ENCODE data around the gene SLIT1. TPM values are rescaled to one million over a fixed set of nuclear protein-coding genes. Genes with fewer than 3 reads are reported as not detected.

Gene SLIT1
- total RNA-seq, 1 donor from 2014 or later = 0.49 TPM

DNA sequence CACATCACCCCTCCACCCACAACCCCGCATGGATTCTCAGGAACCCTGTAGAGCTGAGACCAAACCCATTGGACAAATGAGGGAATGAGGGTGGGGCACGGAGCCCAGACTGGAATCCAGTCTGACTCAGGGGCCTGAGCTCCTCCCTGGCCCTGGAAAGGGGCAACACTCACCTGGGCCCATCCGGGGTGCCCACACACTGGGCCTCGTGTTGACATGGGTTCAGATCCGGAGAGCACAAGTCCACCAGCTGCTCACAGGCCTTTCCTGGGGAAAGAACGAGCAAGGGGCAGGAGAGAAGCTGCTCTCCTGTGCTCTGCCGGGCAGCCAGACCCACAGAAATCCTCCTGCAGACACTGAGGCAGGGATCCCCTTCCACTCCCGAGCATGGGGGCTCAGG, 172.2 kb downstream of the SLIT1 start:
- no peak for DNase-seq (ENCODE audit: extremely low spot score in 2 of 2)
- H3K9me3 ChIP-seq = no peaks in the 10 kb centered on the region
- no peaks in the 10 kb centered on the region for H3K4me1 ChIP-seq
- no peak overlapping the region for H3K27ac ChIP-seq
- H3K27me3 ChIP-seq = no peaks in the 10 kb centered on the region
- TF ChIP-seq POLR2A (IDR thresholded peaks at IDR 0.05) (no peak), POLR2AphosphoS5 (IDR thresholded peaks at IDR 0.05; ENCODE audit: insufficient read depth in 1 of 2, low read depth in 1 of 2) (no peak)
- TF ChIP-seq, protein P1, sequence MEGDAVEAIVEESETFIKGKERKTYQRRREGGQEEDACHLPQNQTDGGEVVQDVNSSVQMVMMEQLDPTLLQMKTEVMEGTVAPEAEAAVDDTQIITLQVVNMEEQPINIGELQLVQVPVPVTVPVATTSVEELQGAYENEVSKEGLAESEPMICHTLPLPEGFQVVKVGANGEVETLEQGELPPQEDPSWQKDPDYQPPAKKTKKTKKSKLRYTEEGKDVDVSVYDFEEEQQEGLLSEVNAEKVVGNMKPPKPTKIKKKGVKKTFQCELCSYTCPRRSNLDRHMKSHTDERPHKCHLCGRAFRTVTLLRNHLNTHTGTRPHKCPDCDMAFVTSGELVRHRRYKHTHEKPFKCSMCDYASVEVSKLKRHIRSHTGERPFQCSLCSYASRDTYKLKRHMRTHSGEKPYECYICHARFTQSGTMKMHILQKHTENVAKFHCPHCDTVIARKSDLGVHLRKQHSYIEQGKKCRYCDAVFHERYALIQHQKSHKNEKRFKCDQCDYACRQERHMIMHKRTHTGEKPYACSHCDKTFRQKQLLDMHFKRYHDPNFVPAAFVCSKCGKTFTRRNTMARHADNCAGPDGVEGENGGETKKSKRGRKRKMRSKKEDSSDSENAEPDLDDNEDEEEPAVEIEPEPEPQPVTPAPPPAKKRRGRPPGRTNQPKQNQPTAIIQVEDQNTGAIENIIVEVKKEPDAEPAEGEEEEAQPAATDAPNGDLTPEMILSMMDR (IDR thresholded peaks at IDR 0.05) = no peak
- no peak overlapping the region for H3K4me3 ChIP-seq
- H3K36me3 ChIP-seq = no peaks in the 10 kb centered on the region
- intact Hi-C loops (cut with DNase I) = no loop called here

DNA sequence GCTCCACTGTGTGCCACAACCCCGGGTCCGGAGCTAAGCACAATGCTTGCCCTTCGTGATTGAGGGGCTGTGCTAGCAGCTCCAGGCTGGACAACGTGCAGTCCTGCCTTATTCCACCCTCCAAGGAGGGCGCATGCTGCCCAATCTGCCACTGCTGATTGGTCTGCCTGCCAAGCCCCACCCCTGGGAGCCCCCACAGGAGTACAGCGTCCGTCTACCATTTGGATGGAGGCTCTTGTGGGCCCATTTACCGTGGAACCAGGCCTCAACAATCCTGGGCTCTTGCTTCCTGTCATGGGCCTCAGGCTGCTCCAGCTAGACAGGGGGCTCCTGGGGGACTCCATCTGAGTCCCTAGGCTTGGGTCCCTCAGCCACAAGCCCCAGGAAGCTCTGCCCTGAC, 173.3 kb downstream of the SLIT1 start:
- intact Hi-C loops (cut with DNase I) = no loop called here
- Histone ChIP-seq H3K9me3 (no peaks in the 10 kb centered on the region), H3K27me3 (no peaks in the 10 kb centered on the region), H3K4me1 (no peaks in the 10 kb centered on the region), H3K36me3 (no peaks in the 10 kb centered on the region), H3K27ac (no peak overlapping the region), H3K4me3 (no peak overlapping the region)
- TF ChIP-seq, protein P1 (IDR thresholded peaks at IDR 0.05) = no peak
- TF ChIP-seq POLR2AphosphoS5 (IDR thresholded peaks at IDR 0.05; ENCODE audit: insufficient read depth in 1 of 2, low read depth in 1 of 2) (no peak), POLR2A (IDR thresholded peaks at IDR 0.05) (no peak)
- DNase-seq (ENCODE audit: extremely low spot score in 2 of 2) = no peak

DNA sequence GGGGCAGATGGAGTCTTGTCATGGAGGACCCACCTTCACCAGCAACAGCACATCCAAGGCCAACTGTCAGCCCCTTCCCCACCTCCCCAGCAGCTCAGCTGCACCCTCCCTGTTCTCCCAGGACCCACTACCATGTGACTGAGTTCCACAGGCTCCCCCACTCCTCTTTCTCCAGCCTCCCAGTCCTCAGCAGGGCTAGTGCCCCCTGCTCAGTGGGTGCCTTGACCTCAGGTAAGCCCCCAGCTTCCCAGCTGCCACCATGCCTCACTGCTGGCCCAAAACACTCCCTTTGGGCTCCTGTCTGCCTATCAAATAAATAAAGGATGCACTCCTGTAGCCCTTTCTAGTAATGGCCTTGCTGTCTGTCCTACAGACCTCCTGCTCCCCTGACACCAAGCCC, 174.4 kb downstream of the SLIT1 start:
- Histone ChIP-seq H3K27ac (no peak overlapping the region), H3K4me1 (no peaks in the 10 kb centered on the region), H3K27me3 (no peaks in the 10 kb centered on the region), H3K36me3 (no peaks in the 10 kb centered on the region), H3K4me3 (no peak overlapping the region), H3K9me3 (no peaks in the 10 kb centered on the region)
- no peak for TF ChIP-seq POLR2A (IDR thresholded peaks at IDR 0.05)
- TF ChIP-seq POLR2AphosphoS5 (IDR thresholded peaks at IDR 0.05; ENCODE audit: insufficient read depth in 1 of 2, low read depth in 1 of 2) = no peak
- TF ChIP-seq, protein P1 (IDR thresholded peaks at IDR 0.05) = no peak
- DNase-seq (ENCODE audit: extremely low spot score in 2 of 2) = no peak
- intact Hi-C loops (cut with DNase I) = no loop called here

DNA sequence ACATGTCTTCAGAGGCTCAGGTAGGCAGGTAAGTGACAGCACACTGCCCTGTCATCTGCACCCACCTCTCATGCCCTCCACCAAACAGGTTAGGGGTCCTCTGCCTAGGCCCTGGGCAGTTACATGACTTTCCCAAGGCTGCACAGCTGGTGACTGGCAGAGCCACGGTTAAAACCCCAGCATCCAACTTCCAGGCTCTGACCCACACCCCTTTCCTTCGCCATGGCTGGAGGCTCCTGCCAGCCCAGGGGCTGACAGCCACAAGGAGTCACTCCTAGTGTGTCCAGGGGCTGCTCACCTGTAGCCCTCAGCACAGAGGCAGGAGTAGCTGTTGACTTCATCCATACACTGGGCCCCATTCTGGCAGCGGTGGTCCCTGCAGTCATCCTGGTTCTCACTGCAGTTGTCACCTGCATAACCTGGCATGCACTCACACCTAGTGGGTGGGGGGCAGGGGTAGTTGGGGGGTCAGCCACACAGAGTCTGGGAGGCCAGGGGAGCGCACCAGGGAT, 175.0 kb downstream of the SLIT1 start:
- no peak for DNase-seq (ENCODE audit: extremely low spot score in 2 of 2)
- Histone ChIP-seq H3K36me3 (no peaks in the 10 kb centered on the region), H3K27me3 (no peaks in the 10 kb centered on the region), H3K4me1 (no peaks in the 10 kb centered on the region), H3K4me3 (no peak overlapping the region), H3K9me3 (no peaks in the 10 kb centered on the region), H3K27ac (no peak overlapping the region)
- intact Hi-C loops (cut with DNase I) = no loop called here
- no peak for TF ChIP-seq POLR2A (IDR thresholded peaks at IDR 0.05)
- TF ChIP-seq POLR2AphosphoS5 (IDR thresholded peaks at IDR 0.05; ENCODE audit: insufficient read depth in 1 of 2, low read depth in 1 of 2) = no peak
- TF ChIP-seq, protein P1 (IDR thresholded peaks at IDR 0.05) = no peak

DNA sequence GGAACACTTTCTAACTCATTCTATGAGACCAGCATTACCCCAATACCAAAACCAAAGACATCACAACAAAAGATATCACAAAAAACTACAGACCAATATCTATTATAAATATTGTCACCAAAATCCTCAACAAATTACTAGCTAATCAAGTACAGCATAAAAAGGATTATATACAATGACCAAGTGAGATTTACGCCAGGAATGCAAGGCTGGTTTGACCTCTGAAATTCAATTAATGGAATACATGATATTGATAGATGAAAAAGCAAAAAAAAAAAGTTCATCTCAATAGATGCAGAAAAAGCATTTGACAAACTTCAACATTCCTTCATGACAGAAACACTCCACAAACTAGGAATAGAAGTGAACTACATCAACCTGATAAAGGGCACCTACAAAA, 178.3 kb downstream of the SLIT1 start:
- H3K9me3 ChIP-seq = no peaks in the 10 kb centered on the region
- DNase-seq (ENCODE audit: extremely low spot score in 2 of 2) = no peak
- intact Hi-C loops (cut with DNase I) = no loop called here
- TF ChIP-seq, protein P1 (IDR thresholded peaks at IDR 0.05) = no peak
- TF ChIP-seq POLR2A (IDR thresholded peaks at IDR 0.05) (no peak), POLR2AphosphoS5 (IDR thresholded peaks at IDR 0.05; ENCODE audit: insufficient read depth in 1 of 2, low read depth in 1 of 2) (no peak)
- H3K36me3 ChIP-seq = no peaks in the 10 kb centered on the region
- no peaks in the 10 kb centered on the region for H3K27me3 ChIP-seq
- no peaks in the 10 kb centered on the region for H3K4me1 ChIP-seq
- no peak overlapping the region for H3K27ac ChIP-seq
- no peak overlapping the region for H3K4me3 ChIP-seq
